ENCODE results near the gene TSSK6.
"Not testable (repeated sequence)": the region's sequence is repeated elsewhere in the genome, so short reads cannot be mapped to it uniquely, and the experiment has no call there.

TSSK6 gene

DNA sequence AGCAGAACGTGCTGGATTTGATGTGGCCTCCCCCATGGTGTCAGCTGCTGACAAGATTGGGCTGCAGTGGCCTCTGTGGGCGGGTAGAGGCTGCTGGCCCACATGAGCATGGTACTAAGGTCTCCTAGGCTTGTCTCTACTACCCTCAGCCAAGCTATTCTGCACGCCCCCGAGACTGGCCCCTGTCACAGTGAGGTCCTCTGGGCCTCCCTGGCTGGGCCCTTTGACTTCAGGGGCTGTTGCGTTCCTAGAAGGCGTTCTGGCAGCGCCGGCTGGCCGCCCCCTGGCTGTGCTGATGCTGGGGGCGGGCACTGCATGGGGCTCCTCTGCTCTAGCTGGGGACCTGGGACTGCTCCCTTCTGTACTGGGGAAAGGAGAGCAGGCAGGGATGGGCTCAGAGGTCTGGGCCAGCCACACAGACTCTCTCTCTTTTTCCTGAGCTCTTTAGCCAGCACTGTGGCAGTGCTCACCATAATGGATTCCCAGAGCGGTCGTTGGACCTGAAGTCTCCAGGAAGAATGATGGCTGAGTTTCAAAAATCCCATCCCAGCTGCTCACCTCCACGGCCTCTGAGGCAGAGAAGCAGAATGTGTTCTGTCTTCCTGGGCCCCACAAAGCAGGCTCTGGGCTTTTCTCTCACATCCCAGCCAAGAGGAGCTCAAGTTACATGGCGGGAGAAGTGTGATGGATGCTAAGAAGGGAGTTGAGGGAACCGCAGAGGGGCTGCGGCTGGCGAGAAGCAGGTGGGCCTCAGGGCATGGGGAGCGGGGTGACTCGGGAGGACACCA is 32.3 kb downstream of the TSSK6 start:
- TF ChIP-seq, protein P1, sequence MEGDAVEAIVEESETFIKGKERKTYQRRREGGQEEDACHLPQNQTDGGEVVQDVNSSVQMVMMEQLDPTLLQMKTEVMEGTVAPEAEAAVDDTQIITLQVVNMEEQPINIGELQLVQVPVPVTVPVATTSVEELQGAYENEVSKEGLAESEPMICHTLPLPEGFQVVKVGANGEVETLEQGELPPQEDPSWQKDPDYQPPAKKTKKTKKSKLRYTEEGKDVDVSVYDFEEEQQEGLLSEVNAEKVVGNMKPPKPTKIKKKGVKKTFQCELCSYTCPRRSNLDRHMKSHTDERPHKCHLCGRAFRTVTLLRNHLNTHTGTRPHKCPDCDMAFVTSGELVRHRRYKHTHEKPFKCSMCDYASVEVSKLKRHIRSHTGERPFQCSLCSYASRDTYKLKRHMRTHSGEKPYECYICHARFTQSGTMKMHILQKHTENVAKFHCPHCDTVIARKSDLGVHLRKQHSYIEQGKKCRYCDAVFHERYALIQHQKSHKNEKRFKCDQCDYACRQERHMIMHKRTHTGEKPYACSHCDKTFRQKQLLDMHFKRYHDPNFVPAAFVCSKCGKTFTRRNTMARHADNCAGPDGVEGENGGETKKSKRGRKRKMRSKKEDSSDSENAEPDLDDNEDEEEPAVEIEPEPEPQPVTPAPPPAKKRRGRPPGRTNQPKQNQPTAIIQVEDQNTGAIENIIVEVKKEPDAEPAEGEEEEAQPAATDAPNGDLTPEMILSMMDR (conservative IDR thresholded peaks at IDR 0.05; ENCODE audit: control insufficient read depth, insufficient read depth, low read depth, low read length): no peak
- H3K4me3 ChIP-seq (ENCODE audit: control insufficient read depth, low read depth, low read length): no peak overlapping the region
- no peak for DNase-seq (ENCODE audit: low read depth)

- TF ChIP-seq, protein P1 (conservative IDR thresholded peaks at IDR 0.05; ENCODE audit: control insufficient read depth, insufficient read depth, low read depth, low read length): no peak
- H3K4me3 ChIP-seq (ENCODE audit: control insufficient read depth, low read depth, low read length): no peak overlapping the region
- DNase-seq (ENCODE audit: low read depth): no peak
Observed at GRCh38 chr19:19480688-19481087, 34.7 kb downstream of the TSSK6 start.

GRCh38 chr19:19477705-19478383 is 37.5 kb downstream of the TSSK6 start:
- no peak overlapping the region for H3K4me3 ChIP-seq (ENCODE audit: control insufficient read depth, low read depth, low read length)
- TF ChIP-seq, protein P1 (conservative IDR thresholded peaks at IDR 0.05; ENCODE audit: control insufficient read depth, insufficient read depth, low read depth, low read length): no peak
- no peak for DNase-seq (ENCODE audit: low read depth)

GRCh38 chr19:19475849-19476828 is 39.2 kb downstream of the TSSK6 start:
- H3K4me3 ChIP-seq (ENCODE audit: control insufficient read depth, low read depth, low read length): no peak overlapping the region
- DNase-seq (ENCODE audit: low read depth): no peak
- TF ChIP-seq, protein P1 (conservative IDR thresholded peaks at IDR 0.05; ENCODE audit: control insufficient read depth, insufficient read depth, low read depth, low read length): peak; percentile 52

DNA sequence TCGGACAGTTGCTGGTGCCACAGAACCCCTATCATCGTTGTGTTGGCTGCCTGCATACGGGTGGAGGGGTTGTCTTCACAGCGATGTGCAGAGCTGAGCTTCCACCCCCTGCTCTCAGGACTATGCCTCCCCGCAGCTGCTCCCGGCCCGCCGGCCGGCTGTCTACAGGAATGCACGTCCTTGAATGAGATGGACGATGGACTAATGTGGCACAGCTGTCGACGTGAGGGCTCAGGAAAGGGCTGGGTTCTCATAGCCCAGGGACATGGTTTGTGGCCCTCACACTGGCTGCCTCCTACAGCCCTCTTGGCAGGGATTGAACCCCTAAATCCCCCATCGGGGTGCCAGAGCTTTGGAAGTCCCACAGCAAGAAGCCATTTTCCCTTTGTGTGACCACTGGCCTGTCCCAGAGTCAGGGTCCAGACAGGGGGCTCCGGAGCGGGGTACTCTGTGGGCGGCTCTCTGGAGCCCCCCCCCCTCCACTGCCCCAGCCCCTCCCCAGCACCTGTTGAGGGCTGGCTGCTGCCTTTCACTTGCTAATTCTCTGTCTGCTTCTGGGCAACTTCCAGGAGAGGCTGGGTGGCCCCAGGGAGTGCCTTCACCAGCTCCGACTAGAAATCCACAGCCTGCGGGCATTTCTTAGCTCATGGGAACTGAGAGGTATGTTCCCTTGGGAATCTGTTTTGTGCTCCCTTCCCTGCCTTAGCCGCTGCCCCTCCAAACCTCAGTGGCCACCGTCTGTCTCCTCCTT is 40.2 kb downstream of the TSSK6 start:
- H3K4me3 ChIP-seq (ENCODE audit: control insufficient read depth, low read depth, low read length): no peak overlapping the region
- DNase-seq (ENCODE audit: low read depth): no peak
- TF ChIP-seq, protein P1 (conservative IDR thresholded peaks at IDR 0.05; ENCODE audit: control insufficient read depth, insufficient read depth, low read depth, low read length): no peak

GRCh38 chr19:19472106-19472505 is 43.2 kb downstream of the TSSK6 start:
- not testable (repeated sequence) for DNase-seq (ENCODE audit: low read depth); H3K4me3 ChIP-seq (ENCODE audit: control insufficient read depth, low read depth, low read length)

Measured in fibroblast of mammary gland (primary cell).